Measurements from ENCODE around the gene TMEM132C. TPM values are rescaled to one million over a fixed set of nuclear protein-coding genes. Genes with fewer than 3 reads are reported as not detected.

Gene TMEM132C
- total and polyA plus RNA-seq, 2 of the 4 experiments (the other 2 are of a cell fraction): not detected

GRCh38 chr12:128536810-128537209 is 269.8 kb downstream of the TMEM132C start:
- Histone ChIP-seq H3K79me1 (ENCODE audit: low read depth in 1 of 2, low read length in 2 of 2) (no peaks in the 10 kb centered on the region), H3K4ac (ENCODE audit: low read depth, low read length) (no peak overlapping the region), H2BK15ac (ENCODE audit: low read depth, low read length) (no peak overlapping the region), H3K9me1 (ENCODE audit: insufficient read depth, low read length) (no peaks in the 10 kb centered on the region), H2BK5ac (ENCODE audit: low read depth, low read length, poor library complexity, severe bottlenecking) (no peak overlapping the region), H3K4me1 (ENCODE audit: control insufficient read depth, insufficient read depth, low read length) (no peaks in the 10 kb centered on the region), H2AK9ac (replicated peaks; ENCODE audit: low read depth, low read length, poor library complexity) (no peak overlapping the region), H3K18ac (ENCODE audit: low read depth, low read length) (no peak overlapping the region), H4K91ac (ENCODE audit: insufficient read depth, low read depth, low read length) (no peak overlapping the region), H3K4me2 (ENCODE audit: low read depth, low read length) (no peak overlapping the region), H3K27ac (ENCODE audit: insufficient read depth, low read length) (no peak overlapping the region), H4K8ac (ENCODE audit: low read depth in 2 of 2, low read length in 2 of 2) (no peak overlapping the region), H2AK5ac (ENCODE audit: low read depth, low read length) (no peak overlapping the region), H3K4me3 (ENCODE audit: insufficient read depth, low read depth, low read length) (no peak overlapping the region), H3K23ac (ENCODE audit: low read depth, low read length) (no peak overlapping the region), H3K14ac (replicated peaks; ENCODE audit: low read depth, low read length) (no peak overlapping the region), H2BK20ac (ENCODE audit: low read depth, low read length) (no peak overlapping the region), H3K9me3 (ENCODE audit: control insufficient read depth, insufficient read depth, low read length) (peaks cover 30% of the 10 kb centered on the region), H4K5ac (ENCODE audit: low read depth, low read length) (no peak overlapping the region), H3K27me3 (ENCODE audit: control insufficient read depth, insufficient read depth, low read length) (no peaks in the 10 kb centered on the region), H3K9ac (ENCODE audit: low read depth, low read length) (no peak overlapping the region), H4K20me1 (ENCODE audit: insufficient read depth, low read length) (no peaks in the 10 kb centered on the region), H3K36me3 (ENCODE audit: control insufficient read depth, insufficient read depth, low read length) (no peaks in the 10 kb centered on the region), H2AFZ (replicated peaks; ENCODE audit: low read length, poor library complexity) (no peak overlapping the region), H3K56ac (ENCODE audit: extremely low read depth, insufficient read depth, low read length) (no peak overlapping the region), H2BK120ac (ENCODE audit: low read depth, low read length) (no peak overlapping the region)
- CTCF ChIA-PET: no interaction called here
- intact Hi-C loops (cut with micrococcal nuclease) (no loop called here), in situ Hi-C loops (cut with MboI; ENCODE audit: low sequenced_read_pairs) (no loop called here), dilution Hi-C loops (cut with HindIII; ENCODE audit: low sequenced_read_pairs, unreplicated experiment) (no loop called here)
- BruUV-seq (replicated peaks): no TSS peak
- POLR2A ChIA-PET (ENCODE audit: unreplicated experiment): no interaction called here
- DNase-seq (no peak), ATAC-seq (ENCODE audit: low read depth) (no peak)
- TF ChIP-seq NFE2L2 (IDR thresholded peaks at IDR 0.05; ENCODE audit: low read depth, low read length): no peak
- TF ChIP-seq MAZ (IDR thresholded peaks at IDR 0.05; ENCODE audit: borderline replicate concordance, low read depth, low read length): no peak
- TF ChIP-seq RCOR1 (IDR thresholded peaks at IDR 0.05; ENCODE audit: insufficient replicate concordance, low read length): no peak
- no peak for TF ChIP-seq MAFK (IDR thresholded peaks at IDR 0.05; ENCODE audit: low read depth, low read length)
- no peak for TF ChIP-seq POLR2A (IDR thresholded peaks at IDR 0.05; ENCODE audit: low read depth, low read length)

Measured in IMR-90 (cell line).